ENCODE results near the gene OR5K3.

GRCh38 chr3:98361289-98361688 is 29.2 kb upstream of the OR5K3 start:
- no peak for TF ChIP-seq CTCF (IDR thresholded peaks at IDR 0.05 in 8 of 11, conservative IDR thresholded peaks at IDR 0.05 in 3 of 11)
- TF ChIP-seq POLR2AphosphoS5 (IDR thresholded peaks at IDR 0.05): no peak
